IPS DF 6.9 (cell line): ENCODE results near the gene BDKRB2.

ENCODE experiments used
- DNase-seq: peaks from one replicate; pipeline ENCODE4 v3.0.0-alpha.2; 2013; ENCODE audit warnings: low read depth, low spot score
- H3K27ac ChIP-seq: one replicate; pipeline ENCODE4 v1.5.1; 2013; ENCODE audit warnings: low read length, control low read depth
- H3K27me3 ChIP-seq: 2 replicates; pipeline ENCODE4 v1.6.1; 2013; ENCODE audit warnings: mild to moderate bottlenecking, low read length; ENCODE audit not compliant: control insufficient read depth, insufficient read depth
- H3K36me3 ChIP-seq: 2 replicates; pipeline ENCODE4 v1.6.1; 2013; ENCODE audit warnings: low read length; ENCODE audit not compliant: control insufficient read depth, insufficient read depth
- H3K4me1 ChIP-seq: 2 replicates; pipeline ENCODE4 v1.6.1; 2013; ENCODE audit warnings: low read length; ENCODE audit not compliant: control insufficient read depth, insufficient read depth
- H3K4me3 ChIP-seq: 2 replicates; pipeline ENCODE4 v1.5.1; 2013; ENCODE audit warnings: mild to moderate bottlenecking, low read length
- H3K9me3 ChIP-seq: 2 replicates; pipeline ENCODE4 v1.6.1; 2013; ENCODE audit warnings: low read length, inconsistent platforms; ENCODE audit not compliant: control insufficient read depth, insufficient read depth
- WGBS: extraction: QIAGEN DNeasy Blood & Tissue Kit; methylation state at CpG from one replicate; pipeline ENCODE4 v1.1.7; 2013; ENCODE audit warnings: mixed read lengths, missing lambda C conversion rate; ENCODE audit not compliant: insufficient read length, insufficient coverage; 5-methylcytosine and 5-hydroxymethylcytosine counted together

BDKRB2 gene

GRCh38 chr14:96177766-96178375 is 26.8 kb upstream of the BDKRB2 start:
- no peaks in the 10 kb centered on the region for H3K4me1 ChIP-seq
- H3K4me3 ChIP-seq, result no peak overlapping the region
- no peak for DNase-seq
- H3K27ac ChIP-seq, result no peak overlapping the region
- no peaks in the 10 kb centered on the region for H3K9me3 ChIP-seq
- no peaks in the 10 kb centered on the region for H3K36me3 ChIP-seq
- no CpG with 5 or more reads among the region's 10 CpGs for WGBS
- no peaks in the 10 kb centered on the region for H3K27me3 ChIP-seq

GRCh38 chr14:96178461-96179321 is 25.9 kb upstream of the BDKRB2 start:
- no peaks in the 10 kb centered on the region for H3K9me3 ChIP-seq
- DNase-seq, result no peak
- no peaks in the 10 kb centered on the region for H3K4me1 ChIP-seq
- H3K36me3 ChIP-seq, result no peaks in the 10 kb centered on the region
- H3K27ac ChIP-seq, result no peak overlapping the region
- WGBS, result no CpG with 5 or more reads among the region's 10 CpGs
- H3K4me3 ChIP-seq, result no peak overlapping the region; the same call in 1 of the 2 replicates
- no peaks in the 10 kb centered on the region for H3K27me3 ChIP-seq

GRCh38 chr14:96180043-96180874 is 24.4 kb upstream of the BDKRB2 start:
- no peaks in the 10 kb centered on the region for H3K4me1 ChIP-seq
- H3K9me3 ChIP-seq, result no peaks in the 10 kb centered on the region
- no CpG with 5 or more reads among the region's 7 CpGs for WGBS
- H3K27me3 ChIP-seq, result no peaks in the 10 kb centered on the region
- H3K36me3 ChIP-seq, result no peaks in the 10 kb centered on the region
- no peak for DNase-seq
- H3K27ac ChIP-seq, result no peak overlapping the region
- H3K4me3 ChIP-seq, result no peak overlapping the region

- H3K9me3 ChIP-seq, result no peaks in the 10 kb centered on the region
- no peak for DNase-seq
- no peaks in the 10 kb centered on the region for H3K4me1 ChIP-seq
- H3K4me3 ChIP-seq, result no peak overlapping the region
- WGBS, result no CpG with 5 or more reads among the region's 17 CpGs
- H3K27ac ChIP-seq, result no peak overlapping the region
- no peaks in the 10 kb centered on the region for H3K36me3 ChIP-seq
- H3K27me3 ChIP-seq, result no peaks in the 10 kb centered on the region
These were observed 23.2 kb upstream of the BDKRB2 start for GRCh38 chr14:96181186-96182056.

GRCh38 chr14:96182546-96182945 is 22.1 kb upstream of the BDKRB2 start:
- DNase-seq, result no peak
- H3K27ac ChIP-seq, result no peak overlapping the region
- WGBS, result no CpG with 5 or more reads among the region's 4 CpGs
- no peaks in the 10 kb centered on the region for H3K36me3 ChIP-seq
- H3K4me1 ChIP-seq, result no peaks in the 10 kb centered on the region
- H3K27me3 ChIP-seq, result no peaks in the 10 kb centered on the region
- H3K4me3 ChIP-seq, result no peak overlapping the region
- H3K9me3 ChIP-seq, result no peaks in the 10 kb centered on the region

- Histone ChIP-seq H3K4me1 (no peaks in the 10 kb centered on the region), H3K4me3 (no peak overlapping the region), H3K27ac (no peak overlapping the region), H3K9me3 (no peaks in the 10 kb centered on the region), H3K36me3 (no peaks in the 10 kb centered on the region), H3K27me3 (no peaks in the 10 kb centered on the region)
- no CpG with 5 or more reads among the region's 9 CpGs for WGBS
- DNase-seq, result no peak
These were observed 19.9 kb upstream of the BDKRB2 start for GRCh38 chr14:96184737-96185136.

- H3K36me3 ChIP-seq, result no peaks in the 10 kb centered on the region
- H3K27me3 ChIP-seq, result no peaks in the 10 kb centered on the region
- no peaks in the 10 kb centered on the region for H3K9me3 ChIP-seq
- H3K27ac ChIP-seq, result no peak overlapping the region
- WGBS, result no CpG with 5 or more reads among the region's 9 CpGs
- no peak overlapping the region for H3K4me3 ChIP-seq
- no peak for DNase-seq
- peaks cover 3% of the 10 kb centered on the region; the same call in 1 of the 2 replicates for H3K4me1 ChIP-seq
These were observed 17.2 kb upstream of the BDKRB2 start for GRCh38 chr14:96187216-96188031.

GRCh38 chr14:96189281-96189711 is 15.3 kb upstream of the BDKRB2 start:
- H3K27me3 ChIP-seq, result no peaks in the 10 kb centered on the region
- no peak overlapping the region for H3K27ac ChIP-seq
- no peaks in the 10 kb centered on the region for H3K9me3 ChIP-seq
- no peak for DNase-seq
- H3K36me3 ChIP-seq, result no peaks in the 10 kb centered on the region
- no CpG with 5 or more reads among the region's 11 CpGs for WGBS
- peaks cover 7% of the 10 kb centered on the region for H3K4me1 ChIP-seq
- no peak overlapping the region for H3K4me3 ChIP-seq

- peaks cover 7% of the 10 kb centered on the region for H3K4me1 ChIP-seq
- WGBS, result no CpG with 5 or more reads among the region's 2 CpGs
These were observed 13.3 kb upstream of the BDKRB2 start for GRCh38 chr14:96191353-96191752.

More at GRCh38 chr14:96191353-96191752, 13.3 kb upstream of the BDKRB2 start:
- DNase-seq, result no peak
- Histone ChIP-seq H3K9me3 (no peaks in the 10 kb centered on the region), H3K27me3 (no peaks in the 10 kb centered on the region), H3K36me3 (no peaks in the 10 kb centered on the region), H3K4me3 (no peak overlapping the region), H3K27ac (no peak overlapping the region)
